22Rv1 (cell line): ENCODE results near the gene PTPRJ.

Experiments
- ZFX ChIP-seq: fragments of 450-650 bp; IDR thresholded peaks from 2 replicates; pipeline ENCODE4 v1.6.1; 2017; ENCODE audit warnings: antibody characterized with exemption, borderline replicate concordance
- TF ChIP-seq, protein P1 (sequence below): fragments of 450-650 bp; IDR thresholded peaks from 2 replicates; pipeline ENCODE4 v1.5.1; 2017; ENCODE audit warnings: mild to moderate bottlenecking

DNA sequence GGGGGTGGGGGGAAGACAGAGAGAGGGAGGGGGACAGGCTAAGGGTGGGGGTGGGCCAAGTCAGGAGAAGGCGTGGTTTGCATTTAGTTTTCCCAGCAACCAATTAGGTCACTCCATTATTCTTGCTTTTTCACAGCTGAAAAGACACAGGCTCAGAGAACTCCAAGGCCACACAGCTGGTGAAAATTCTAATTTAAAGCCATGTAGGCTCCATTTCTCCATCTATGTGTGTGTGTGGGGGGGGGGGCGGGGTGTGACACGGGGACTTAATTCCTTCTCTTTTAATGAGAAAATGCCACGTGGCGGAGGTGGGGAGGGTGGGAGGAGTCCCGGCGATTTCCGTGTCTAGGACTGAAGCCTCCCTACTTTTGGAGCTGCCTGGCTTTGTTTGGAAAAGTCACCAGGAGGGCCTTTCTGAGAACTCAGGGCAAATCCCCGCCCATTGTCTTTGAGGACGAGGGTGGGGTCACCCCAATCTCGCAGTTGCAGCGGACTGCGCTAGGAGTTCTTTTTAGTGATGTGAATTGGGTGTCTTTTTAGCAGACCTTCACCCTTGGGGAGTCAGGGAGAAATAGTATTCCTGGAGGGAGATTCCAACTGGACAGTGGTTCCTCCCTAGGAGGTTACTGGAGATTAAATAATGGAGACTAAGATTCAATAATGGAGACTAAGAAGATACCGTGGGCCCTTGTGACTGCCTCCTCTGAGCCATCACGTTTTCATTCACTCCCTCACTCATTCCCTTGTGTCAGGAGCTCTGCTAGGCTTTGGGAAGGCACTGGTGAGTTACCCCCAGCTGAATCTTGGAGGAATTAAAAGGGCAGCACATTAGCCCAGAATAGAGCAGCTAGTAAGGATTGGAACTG, 36.4 kb upstream of the PTPRJ start:
- TF ChIP-seq, protein P1, sequence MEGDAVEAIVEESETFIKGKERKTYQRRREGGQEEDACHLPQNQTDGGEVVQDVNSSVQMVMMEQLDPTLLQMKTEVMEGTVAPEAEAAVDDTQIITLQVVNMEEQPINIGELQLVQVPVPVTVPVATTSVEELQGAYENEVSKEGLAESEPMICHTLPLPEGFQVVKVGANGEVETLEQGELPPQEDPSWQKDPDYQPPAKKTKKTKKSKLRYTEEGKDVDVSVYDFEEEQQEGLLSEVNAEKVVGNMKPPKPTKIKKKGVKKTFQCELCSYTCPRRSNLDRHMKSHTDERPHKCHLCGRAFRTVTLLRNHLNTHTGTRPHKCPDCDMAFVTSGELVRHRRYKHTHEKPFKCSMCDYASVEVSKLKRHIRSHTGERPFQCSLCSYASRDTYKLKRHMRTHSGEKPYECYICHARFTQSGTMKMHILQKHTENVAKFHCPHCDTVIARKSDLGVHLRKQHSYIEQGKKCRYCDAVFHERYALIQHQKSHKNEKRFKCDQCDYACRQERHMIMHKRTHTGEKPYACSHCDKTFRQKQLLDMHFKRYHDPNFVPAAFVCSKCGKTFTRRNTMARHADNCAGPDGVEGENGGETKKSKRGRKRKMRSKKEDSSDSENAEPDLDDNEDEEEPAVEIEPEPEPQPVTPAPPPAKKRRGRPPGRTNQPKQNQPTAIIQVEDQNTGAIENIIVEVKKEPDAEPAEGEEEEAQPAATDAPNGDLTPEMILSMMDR, result no peak
- no peak for TF ChIP-seq ZFX
